Panc1 (cell line): Measurements from ENCODE around the gene NDRG3. TPM values are rescaled to one million over a fixed set of nuclear protein-coding genes. Genes with fewer than 3 reads are reported as not detected.

Experiments
- ATAC-seq: fragments of 200-7000 bp; cut with Tn5 transposase; 2 replicates; pipeline ENCODE4 v1.9.1; 2020; ENCODE audit warnings: mild to moderate bottlenecking, moderate library complexity
- BruUV-seq: library from RNA; stranded (reverse); fragments of 400-500 nt; replicated peaks from 2 replicates; lab custom pipeline; 2021; lab: Mats Ljungman, UMichigan
- CTCF ChIA-PET: fragments of 300-600 bp; sonication (Branson Sonifier 250); formaldehyde crosslinking; loops from one replicate; lab custom pipeline; 2022; ENCODE audit warnings: antibody characterized with exemption; lab: Charles Lee
- POLR2A ChIA-PET: fragments of 300-600 bp; sonication (Branson Sonifier 250); formaldehyde crosslinking; loops from one replicate; lab custom pipeline; 2022; ENCODE audit warnings: antibody characterized with exemption; lab: Charles Lee
- DNase-seq: peaks from one replicate; pipeline ENCODE4 v3.0.0-alpha.2; 2010; ENCODE audit warnings: low read depth, low spot score
- H3K27ac ChIP-seq: 2 replicates; pipeline ENCODE4 v1.5.1; 2011; ENCODE audit warnings: mild to moderate bottlenecking, low read length, inconsistent platforms
- H3K27me3 ChIP-seq: fragments of 200-500 bp; sonication (Bioruptor generic); 2 replicates; pipeline ENCODE4 v1.6.0; 2014; ENCODE audit warnings: low read length, inconsistent platforms; ENCODE audit not compliant: control insufficient read depth, insufficient read depth
- H3K36me3 ChIP-seq: fragments of 200-500 bp; sonication (Bioruptor generic); 2 replicates; pipeline ENCODE4 v1.5.1; 2014; ENCODE audit warnings: inconsistent platforms, mild to moderate bottlenecking, low read length, moderate library complexity; ENCODE audit not compliant: control insufficient read depth, insufficient read depth
- H3K4me1 ChIP-seq: 2 replicates; pipeline ENCODE4 v1.5.1; 2011; ENCODE audit warnings: inconsistent platforms, mild to moderate bottlenecking, low read length, moderate library complexity; ENCODE audit not compliant: control insufficient read depth, insufficient read depth
- H3K4me3 ChIP-seq, 2 experiments: 2 replicates each; pipeline ENCODE4 v1.5.1; 2011 to 2012; ENCODE audit warnings: low read depth in 2 of 2, low read length in 2 of 2, mild to moderate bottlenecking in 2 of 2, inconsistent platforms in 1 of 2, moderate library complexity in 1 of 2
- H3K9me3 ChIP-seq: fragments of 200-500 bp; sonication (Bioruptor generic); 2 replicates; pipeline ENCODE4 v1.5.1; 2014; ENCODE audit warnings: low read depth, mild to moderate bottlenecking, inconsistent platforms, low read length, moderate library complexity; ENCODE audit not compliant: control insufficient read depth, insufficient read depth
- CTCF ChIP-seq: fragments of 450-650 bp; IDR thresholded peaks from 2 replicates; pipeline ENCODE4 v1.5.1; 2017; ENCODE audit warnings: mild to moderate bottlenecking
- POLR2AphosphoS5 ChIP-seq: IDR thresholded peaks from 2 replicates; pipeline ENCODE4 v1.6.1; 2012; ENCODE audit warnings: mild to moderate bottlenecking, low read depth, low read length, moderate library complexity
- REST ChIP-seq, 2 experiments: IDR thresholded peaks; 2 replicates each; pipeline ENCODE4 v1.6.1; 2011 to 2012; ENCODE audit warnings: low read depth in 2 of 2, control low read depth in 1 of 2, low read length in 1 of 2, mild to moderate bottlenecking in 1 of 2, moderate library complexity in 1 of 2; ENCODE audit not compliant: insufficient read depth in 1 of 2
- SIN3A ChIP-seq: IDR thresholded peaks from 2 replicates; pipeline ENCODE4 v1.6.1; 2012; ENCODE audit warnings: low read depth, mild to moderate bottlenecking, low read length, moderate library complexity, borderline replicate concordance; ENCODE audit not compliant: insufficient read depth
- TCF7L2 ChIP-seq: IDR thresholded peaks from 2 replicates; pipeline ENCODE4 v1.6.1; 2011; ENCODE audit warnings: mild to moderate bottlenecking, low read depth, low read length, inconsistent platforms
- in situ Hi-C: cut with HindIII; loops from 2 replicates; pipeline ENCODE4 v1.10.0; 2016; ENCODE audit warnings: low sequenced_read_pairs, low pct_unique_long_range_greater_than_20kb
- intact Hi-C: fragments of 100-400 bp; cut with micrococcal nuclease; formaldehyde crosslinking; loops from one replicate; pipeline ENCODE4 v1.10.0; 2022; ENCODE audit not compliant: unreplicated experiment
- total RNA-seq: library from RNA; stranded (reverse); gene quantifications from one replicate; pipeline ENCODE4 v1.2.1, GENCODE V29; 2021; ENCODE audit not compliant: unreplicated experiment

The NDRG3 gene
- total RNA-seq, 1 experiment from 2014 or later: 36.0 TPM

- BruUV-seq: no TSS peak
- peaks cover 9% of the 10 kb centered on the region for H3K4me1 ChIP-seq
- H3K27me3 ChIP-seq: no peaks in the 10 kb centered on the region
- no peak overlapping the region for H3K27ac ChIP-seq
- POLR2A ChIA-PET: no interaction called here
- intact Hi-C loops: no loop called here
- H3K4me3 ChIP-seq: no peak overlapping the region
- no peaks in the 10 kb centered on the region for H3K9me3 ChIP-seq
- in situ Hi-C loops: no loop called here
- no peak for TF ChIP-seq TCF7L2
- no peak for TF ChIP-seq SIN3A
- no peak for TF ChIP-seq POLR2AphosphoS5
- no peak for TF ChIP-seq REST (IDR thresholded peaks at IDR 0.05; ENCODE audit: insufficient read depth in 1 of 2, low read depth in 2 of 2, low read length in 1 of 2)
- no peak for TF ChIP-seq CTCF
- ATAC-seq (no peak), DNase-seq (no peak)
- H3K36me3 ChIP-seq: no peaks in the 10 kb centered on the region
- CTCF ChIA-PET: no interaction called here
These were observed 101.2 kb downstream of the NDRG3 start for GRCh38 chr20:36644706-36645095.

GRCh38 chr20:36644032-36644705, 101.7 kb downstream of the NDRG3 start:
- H3K36me3 ChIP-seq: no peaks in the 10 kb centered on the region
- no peak overlapping the region for H3K27ac ChIP-seq
- TF ChIP-seq REST (IDR thresholded peaks at IDR 0.05; ENCODE audit: insufficient read depth in 1 of 2, low read depth in 2 of 2, low read length in 1 of 2): no peak
- no peak for TF ChIP-seq TCF7L2
- no peak for TF ChIP-seq CTCF
- TF ChIP-seq POLR2AphosphoS5: no peak
- TF ChIP-seq SIN3A: no peak
- POLR2A ChIA-PET: no interaction called here
- peaks cover 9% of the 10 kb centered on the region for H3K4me1 ChIP-seq
- ATAC-seq: no peak
- H3K27me3 ChIP-seq: no peaks in the 10 kb centered on the region
- intact Hi-C loops: no loop called here
- H3K9me3 ChIP-seq: no peaks in the 10 kb centered on the region
- in situ Hi-C loops: no loop called here
- CTCF ChIA-PET: no interaction called here
- DNase-seq: no peak
- H3K4me3 ChIP-seq: no peak overlapping the region
- BruUV-seq: no TSS peak
